ENCODE measurements around the gene AMN. TPM values are rescaled to one million over a fixed set of nuclear protein-coding genes. Genes with fewer than 3 reads are reported as not detected.
A peak's percentile ranks its signal among the peaks of the same experiment; 100 is the strongest.

The AMN gene
- total and polyA plus RNA-seq, 9 donors = 0.21 to 11.7 (median 0.56) TPM

- WGBS (ENCODE audit: insufficient coverage) = 8% methylated on average over 10 of the region's 21 CpGs
- no peak overlapping the region for H3K4me3 ChIP-seq (ENCODE audit: low read length)
- H3K9me3 ChIP-seq (replicated peaks; ENCODE audit: control insufficient read depth, low read depth, low read length) = no peaks in the 10 kb centered on the region
- peak overlapping the region; percentile 62 for H3K27ac ChIP-seq (ENCODE audit: low read length)
- peaks cover 74% of the 10 kb centered on the region for H3K36me3 ChIP-seq (ENCODE audit: control insufficient read depth, insufficient read depth, low read length)
- peak; percentile 93 for DNase-seq
- H3K27me3 ChIP-seq (ENCODE audit: control insufficient read depth, insufficient read depth, low read length) = no peaks in the 10 kb centered on the region
- peaks cover 36% of the 10 kb centered on the region for H3K4me1 ChIP-seq (ENCODE audit: control insufficient read depth, insufficient read depth, low read length)
These were observed 44.4 kb downstream of the AMN start for GRCh38 chr14:102966681-102967505.

GRCh38 chr14:102967506-102967795 is 45.0 kb downstream of the AMN start:
- H3K9me3 ChIP-seq (replicated peaks; ENCODE audit: control insufficient read depth, low read depth, low read length) = no peaks in the 10 kb centered on the region
- no peaks in the 10 kb centered on the region for H3K27me3 ChIP-seq (ENCODE audit: control insufficient read depth, insufficient read depth, low read length)
- peak overlapping the region; percentile 65 for H3K27ac ChIP-seq (ENCODE audit: low read length)
- no peak overlapping the region for H3K4me3 ChIP-seq (ENCODE audit: low read length)
- no peak for DNase-seq
- WGBS (ENCODE audit: insufficient coverage) = 54% methylated on average over 9 of the region's 14 CpGs
- H3K36me3 ChIP-seq (ENCODE audit: control insufficient read depth, insufficient read depth, low read length) = peaks cover 73% of the 10 kb centered on the region
- peaks cover 36% of the 10 kb centered on the region for H3K4me1 ChIP-seq (ENCODE audit: control insufficient read depth, insufficient read depth, low read length)

- Histone ChIP-seq H3K4me3 (ENCODE audit: low read length) (no peak overlapping the region), H3K27me3 (ENCODE audit: control insufficient read depth, insufficient read depth, low read length) (no peaks in the 10 kb centered on the region), H3K4me1 (ENCODE audit: control insufficient read depth, insufficient read depth, low read length) (peaks cover 36% of the 10 kb centered on the region), H3K27ac (ENCODE audit: low read length) (no peak overlapping the region), H3K9me3 (replicated peaks; ENCODE audit: control insufficient read depth, low read depth, low read length) (no peaks in the 10 kb centered on the region), H3K36me3 (ENCODE audit: control insufficient read depth, insufficient read depth, low read length) (peaks cover 74% of the 10 kb centered on the region)
- no peak for DNase-seq
- 91% methylated on average over 13 of the region's 13 CpGs for WGBS (ENCODE audit: insufficient coverage)
These were observed 45.8 kb downstream of the AMN start for GRCh38 chr14:102968306-102968705.

- 76% methylated on average over 21 of the region's 26 CpGs for WGBS (ENCODE audit: insufficient coverage)
- peak overlapping the region; percentile 62 for H3K27ac ChIP-seq (ENCODE audit: low read length)
These were observed 46.8 kb downstream of the AMN start for GRCh38 chr14:102969060-102969791.

GRCh38 chr14:102969901-102970300 is 47.4 kb downstream of the AMN start:
- no peaks in the 10 kb centered on the region for H3K9me3 ChIP-seq (replicated peaks; ENCODE audit: control insufficient read depth, low read depth, low read length)
- H3K27ac ChIP-seq (ENCODE audit: low read length) = peak overlapping the region; percentile 62
- 83% methylated on average over 10 of the region's 11 CpGs for WGBS (ENCODE audit: insufficient coverage)
- no peak for DNase-seq
- peaks cover 36% of the 10 kb centered on the region for H3K4me1 ChIP-seq (ENCODE audit: control insufficient read depth, insufficient read depth, low read length)
- H3K27me3 ChIP-seq (ENCODE audit: control insufficient read depth, insufficient read depth, low read length) = no peaks in the 10 kb centered on the region
- peaks cover 74% of the 10 kb centered on the region for H3K36me3 ChIP-seq (ENCODE audit: control insufficient read depth, insufficient read depth, low read length)
- no peak overlapping the region for H3K4me3 ChIP-seq (ENCODE audit: low read length)

More at GRCh38 chr14:102969060-102969791, 46.8 kb downstream of the AMN start:
- Histone ChIP-seq H3K27me3 (ENCODE audit: control insufficient read depth, insufficient read depth, low read length) (no peaks in the 10 kb centered on the region), H3K4me3 (ENCODE audit: low read length) (no peak overlapping the region), H3K4me1 (ENCODE audit: control insufficient read depth, insufficient read depth, low read length) (peaks cover 36% of the 10 kb centered on the region), H3K36me3 (ENCODE audit: control insufficient read depth, insufficient read depth, low read length) (peaks cover 74% of the 10 kb centered on the region), H3K9me3 (replicated peaks; ENCODE audit: control insufficient read depth, low read depth, low read length) (no peaks in the 10 kb centered on the region)
- DNase-seq = peak; percentile 78

GRCh38 chr14:102970496-102970895 is 48.0 kb downstream of the AMN start:
- 95% methylated on average over 4 of the region's 10 CpGs for WGBS (ENCODE audit: insufficient coverage)
- peaks cover 36% of the 10 kb centered on the region for H3K4me1 ChIP-seq (ENCODE audit: control insufficient read depth, insufficient read depth, low read length)
- peaks cover 72% of the 10 kb centered on the region for H3K36me3 ChIP-seq (ENCODE audit: control insufficient read depth, insufficient read depth, low read length)
- no peak for DNase-seq
- H3K27me3 ChIP-seq (ENCODE audit: control insufficient read depth, insufficient read depth, low read length) = no peaks in the 10 kb centered on the region
- H3K9me3 ChIP-seq (replicated peaks; ENCODE audit: control insufficient read depth, low read depth, low read length) = no peaks in the 10 kb centered on the region
- no peak overlapping the region for H3K4me3 ChIP-seq (ENCODE audit: low read length)
- H3K27ac ChIP-seq (ENCODE audit: low read length) = no peak overlapping the region

GRCh38 chr14:102971314-102971713 is 48.9 kb downstream of the AMN start:
- Histone ChIP-seq H3K27ac (ENCODE audit: low read length) (no peak overlapping the region), H3K27me3 (ENCODE audit: control insufficient read depth, insufficient read depth, low read length) (no peaks in the 10 kb centered on the region), H3K4me1 (ENCODE audit: control insufficient read depth, insufficient read depth, low read length) (peaks cover 34% of the 10 kb centered on the region), H3K4me3 (ENCODE audit: low read length) (no peak overlapping the region), H3K36me3 (ENCODE audit: control insufficient read depth, insufficient read depth, low read length) (peaks cover 72% of the 10 kb centered on the region), H3K9me3 (replicated peaks; ENCODE audit: control insufficient read depth, low read depth, low read length) (no peaks in the 10 kb centered on the region)
- 90% methylated on average over 9 of the region's 9 CpGs for WGBS (ENCODE audit: insufficient coverage)
- DNase-seq = no peak

GRCh38 chr14:102971836-102972606 is 49.6 kb downstream of the AMN start:
- Histone ChIP-seq H3K27ac (ENCODE audit: low read length) (no peak overlapping the region), H3K4me1 (ENCODE audit: control insufficient read depth, insufficient read depth, low read length) (peaks cover 29% of the 10 kb centered on the region), H3K4me3 (ENCODE audit: low read length) (no peak overlapping the region), H3K9me3 (replicated peaks; ENCODE audit: control insufficient read depth, low read depth, low read length) (no peaks in the 10 kb centered on the region), H3K36me3 (ENCODE audit: control insufficient read depth, insufficient read depth, low read length) (peaks cover 75% of the 10 kb centered on the region), H3K27me3 (ENCODE audit: control insufficient read depth, insufficient read depth, low read length) (no peaks in the 10 kb centered on the region)
- DNase-seq = no peak
- 97% methylated on average over 20 of the region's 25 CpGs for WGBS (ENCODE audit: insufficient coverage)

- no peak for DNase-seq
- WGBS (ENCODE audit: insufficient coverage) = 81% methylated on average over 16 of the region's 22 CpGs
- H3K36me3 ChIP-seq (ENCODE audit: control insufficient read depth, insufficient read depth, low read length) = peaks cover 82% of the 10 kb centered on the region
These were observed 51.3 kb downstream of the AMN start for GRCh38 chr14:102973706-102974285.

More at GRCh38 chr14:102973706-102974285, 51.3 kb downstream of the AMN start:
- H3K27ac ChIP-seq (ENCODE audit: low read length) = no peak overlapping the region
- H3K27me3 ChIP-seq (ENCODE audit: control insufficient read depth, insufficient read depth, low read length) = no peaks in the 10 kb centered on the region
- H3K9me3 ChIP-seq (replicated peaks; ENCODE audit: control insufficient read depth, low read depth, low read length) = no peaks in the 10 kb centered on the region
- peaks cover 15% of the 10 kb centered on the region for H3K4me1 ChIP-seq (ENCODE audit: control insufficient read depth, insufficient read depth, low read length)
- no peak overlapping the region for H3K4me3 ChIP-seq (ENCODE audit: low read length)

Measured in muscle of leg (tissue), 11 donors.